Cerebellar nuclear complex (tissue), 1 donor: ENCODE measurements around the gene OR2T29.
"Not testable (repeated sequence)": the region's sequence is repeated elsewhere in the genome, so short reads cannot be mapped to it uniquely, and the experiment has no call there.

Experiments
- DNase-seq, 2 experiments: peaks; one replicate each; lab custom pipeline; 2025; lab: John Stamatoyannopoulos, UW

Gene OR2T29

DNA sequence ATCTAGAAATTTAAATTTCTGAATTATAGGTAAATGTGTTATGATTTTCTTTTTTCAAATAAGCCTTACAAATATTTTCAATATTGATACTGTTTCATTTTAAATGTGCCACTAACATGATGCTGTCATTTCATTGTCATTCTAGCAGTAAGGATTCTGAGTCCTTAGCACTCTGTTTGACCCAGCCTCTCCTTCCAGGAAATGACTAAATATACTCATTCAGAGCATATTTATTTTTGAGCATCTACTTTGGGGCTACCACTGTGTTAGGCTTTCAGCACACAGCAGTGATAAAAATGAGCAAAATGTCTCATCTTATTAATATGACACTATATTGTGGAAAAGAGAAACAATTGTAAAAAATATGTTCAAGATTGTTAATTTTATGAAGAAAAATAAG, 52.4 kb downstream of the OR2T29 start:
- DNase-seq: not testable (repeated sequence)

DNA sequence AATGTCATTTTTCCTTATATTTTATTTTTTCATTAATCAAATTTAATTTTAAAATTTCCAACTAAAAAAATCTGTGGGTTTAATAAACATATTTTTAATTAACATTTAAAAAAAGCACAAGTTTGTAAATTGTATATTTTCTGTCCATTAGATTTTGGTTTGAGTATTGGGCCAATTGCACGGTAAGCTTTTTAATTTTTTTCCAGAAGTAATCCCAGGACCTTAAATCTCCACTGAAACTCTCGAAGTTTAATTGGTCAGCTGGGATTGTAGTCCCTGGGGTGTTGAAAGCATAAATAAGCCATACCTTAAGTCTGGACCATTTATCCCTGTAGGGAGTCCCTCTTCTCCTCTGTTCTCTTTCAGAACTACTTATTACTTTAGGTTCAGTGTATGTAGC, 54.8 kb downstream of the OR2T29 start, which contains the start of gene OR2G6:
Gene OR2G6, plus strand, starts transcription at position 301 of the 400 bp plus-strand sequence. CDS start 13,574 bp downstream, outside the sequence.
- not testable (repeated sequence) for DNase-seq
